NCI-H446 treated with DMSO at 0.1 percent for 48 hours (cell line): ENCODE results near the gene SLC25A43.

ENCODE experiments used
- DNase-seq: peaks from one replicate; lab custom pipeline; 2025; lab: John Stamatoyannopoulos, UW

Gene SLC25A43

GRCh38 chrX:119497185-119497584 lies 98.0 kb downstream of the SLC25A43 start:
- DNase-seq: no peak

GRCh38 chrX:119500061-119500800 lies 101.1 kb downstream of the SLC25A43 start:
- DNase-seq: no peak

DNA sequence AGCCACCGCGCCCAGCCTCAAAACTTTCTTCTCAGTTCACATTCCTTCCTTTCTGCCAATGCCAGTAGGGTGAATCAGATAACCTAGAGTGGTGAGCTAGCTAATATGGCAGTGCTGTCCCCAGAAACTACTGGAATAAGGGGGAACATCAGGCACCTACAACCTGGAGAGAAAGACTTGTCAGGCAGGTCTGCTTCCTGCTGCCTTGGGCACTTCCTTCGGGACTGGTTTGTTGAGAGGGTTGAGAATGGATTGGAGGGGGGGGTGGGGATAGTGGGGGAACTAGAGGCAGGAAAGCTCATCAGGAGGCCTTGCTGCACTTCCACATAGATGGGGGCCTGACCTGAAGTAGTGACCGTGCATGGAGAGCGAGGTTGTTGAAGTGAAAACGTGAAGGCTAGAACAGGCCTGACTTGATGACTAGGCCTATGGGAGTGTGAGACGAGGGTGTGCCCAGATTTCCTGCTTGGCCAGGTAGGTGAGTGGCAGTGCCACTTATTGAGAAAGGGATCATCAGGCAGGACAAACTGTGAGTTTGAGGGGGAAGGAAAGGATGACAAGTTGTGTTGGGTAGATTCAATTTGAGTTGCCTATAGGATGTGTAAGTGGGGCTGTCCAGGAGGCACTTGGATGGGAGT lies 102.5 kb downstream of the SLC25A43 start:
- no peak for DNase-seq

- DNase-seq: no peak
These were observed 103.8 kb downstream of the SLC25A43 start for GRCh38 chrX:119502727-119503483.

DNA sequence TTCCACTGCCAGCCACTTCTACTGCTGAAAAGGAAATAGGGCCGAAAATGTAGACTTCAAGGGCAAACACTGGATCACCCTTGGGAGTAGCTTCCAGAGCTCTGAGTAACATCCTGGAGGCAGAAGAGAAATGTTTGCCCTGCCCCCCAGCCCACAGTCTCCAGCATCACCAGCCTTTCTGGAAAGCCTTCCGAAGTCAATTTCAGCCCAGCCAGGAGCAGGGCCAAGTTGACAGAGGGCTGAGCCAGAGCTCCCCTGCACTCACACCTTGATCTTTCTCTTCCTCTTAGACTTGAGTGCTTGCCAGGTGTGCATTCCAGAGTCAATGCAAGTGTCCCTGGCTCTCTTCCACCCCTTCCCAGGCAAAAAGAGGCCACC lies 104.3 kb downstream of the SLC25A43 start:
- DNase-seq: peak; percentile 20
